HG03139 (cell line): Measurements from ENCODE around the gene APOL4.
"Not testable (repeated sequence)": the region's sequence is repeated elsewhere in the genome, so short reads cannot be mapped to it uniquely, and the experiment has no call there.

Source experiments
- ATAC-seq: cut with Tn5 transposase; IDR thresholded peaks from one replicate; pipeline ENCODE4 v1.9.1; 2021; ENCODE audit not compliant: unreplicated experiment

Gene APOL4, protein sequence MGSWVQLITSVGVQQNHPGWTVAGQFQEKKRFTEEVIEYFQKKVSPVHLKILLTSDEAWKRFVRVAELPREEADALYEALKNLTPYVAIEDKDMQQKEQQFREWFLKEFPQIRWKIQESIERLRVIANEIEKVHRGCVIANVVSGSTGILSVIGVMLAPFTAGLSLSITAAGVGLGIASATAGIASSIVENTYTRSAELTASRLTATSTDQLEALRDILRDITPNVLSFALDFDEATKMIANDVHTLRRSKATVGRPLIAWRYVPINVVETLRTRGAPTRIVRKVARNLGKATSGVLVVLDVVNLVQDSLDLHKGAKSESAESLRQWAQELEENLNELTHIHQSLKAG

DNA sequence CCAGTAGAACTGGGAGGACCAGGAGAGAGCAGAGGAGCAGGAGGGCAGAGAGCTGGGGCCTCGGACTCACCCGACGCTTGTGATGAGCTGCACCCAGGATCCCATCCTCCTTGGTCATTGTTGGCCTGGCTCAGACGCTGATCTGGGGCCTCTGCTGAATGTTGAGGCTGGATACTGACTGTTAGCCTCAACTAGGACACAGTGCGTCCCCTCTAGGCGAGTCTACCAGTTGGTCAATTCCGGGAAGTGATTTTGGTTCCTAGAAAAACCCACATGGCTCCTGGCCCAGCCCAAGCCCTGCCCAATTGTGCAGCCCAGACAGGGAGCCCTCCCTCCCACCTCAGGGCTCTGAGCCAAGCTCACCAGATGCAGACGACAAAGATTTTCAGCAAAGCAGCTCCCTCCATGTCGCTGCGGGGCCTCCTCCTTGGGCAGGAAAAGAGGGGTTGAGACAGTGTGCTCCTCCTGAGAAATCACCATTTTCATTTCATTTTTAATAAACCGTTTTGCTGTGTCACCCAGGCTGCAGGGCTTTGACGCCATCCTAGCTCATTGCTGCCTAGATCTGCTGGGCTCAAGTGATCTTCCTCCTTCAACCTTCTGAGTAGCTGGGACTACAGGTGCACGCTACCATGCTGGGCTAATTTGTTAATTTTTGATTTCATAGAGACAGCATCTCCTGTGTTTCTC lies at the start of gene APOL4:
APOL4 (minus strand) TSS at position 180 of the 690 bp plus-strand sequence; CDS start at position 105, 75 bp downstream.
- no peak for ATAC-seq

DNA sequence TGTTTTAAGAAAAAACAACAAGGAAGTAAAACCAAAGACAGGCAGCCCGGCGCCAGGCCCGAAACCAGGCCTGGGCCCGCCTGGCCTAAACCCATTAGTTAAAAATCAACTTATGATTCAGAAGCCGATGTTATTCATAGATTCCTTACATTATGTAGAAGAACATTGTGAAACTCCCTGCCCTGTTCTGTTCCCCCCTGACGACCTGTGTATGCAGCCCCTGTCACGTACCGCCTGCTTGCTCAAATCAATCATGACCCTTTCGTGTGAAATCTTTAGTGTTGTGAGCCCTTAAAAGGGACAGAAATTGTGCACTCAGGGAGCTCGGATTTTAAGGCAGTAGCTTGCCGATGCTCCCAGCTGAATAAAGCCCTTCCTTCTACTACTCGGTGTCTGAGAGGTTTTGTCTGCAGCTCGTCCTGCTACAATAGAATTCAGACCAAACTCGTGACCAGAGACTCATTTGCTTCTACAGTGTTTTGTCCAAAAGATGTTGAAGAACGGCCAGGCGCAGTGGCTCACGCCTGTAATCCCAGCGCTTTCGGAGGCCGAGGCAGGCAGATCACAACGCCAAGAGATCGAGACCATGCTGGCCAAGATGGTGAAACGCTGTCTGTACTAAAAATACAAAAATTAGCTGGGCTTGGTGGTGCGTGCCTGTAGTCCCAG lies 48.8 kb upstream of the APOL4 start:
- not testable (repeated sequence) for ATAC-seq

DNA sequence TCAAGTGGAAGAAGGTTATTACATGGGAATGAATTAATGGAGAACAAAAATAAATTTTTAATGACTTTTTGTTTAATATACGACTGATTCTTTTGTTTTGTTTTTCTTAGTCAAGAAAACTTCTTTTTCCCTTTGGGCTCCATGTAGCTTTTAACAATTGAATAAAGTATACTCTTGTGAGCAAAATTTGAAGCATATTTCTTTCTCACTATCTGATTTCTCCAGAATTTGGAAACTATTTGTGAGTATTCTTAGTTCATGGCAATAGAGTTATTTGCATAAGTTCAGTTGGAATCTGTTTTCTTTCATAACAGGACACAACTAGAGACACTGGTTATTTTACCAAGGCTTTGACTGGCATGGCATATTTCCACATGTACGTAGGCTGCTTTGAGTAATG lies 47.6 kb upstream of the APOL4 start:
- no peak for ATAC-seq

DNA sequence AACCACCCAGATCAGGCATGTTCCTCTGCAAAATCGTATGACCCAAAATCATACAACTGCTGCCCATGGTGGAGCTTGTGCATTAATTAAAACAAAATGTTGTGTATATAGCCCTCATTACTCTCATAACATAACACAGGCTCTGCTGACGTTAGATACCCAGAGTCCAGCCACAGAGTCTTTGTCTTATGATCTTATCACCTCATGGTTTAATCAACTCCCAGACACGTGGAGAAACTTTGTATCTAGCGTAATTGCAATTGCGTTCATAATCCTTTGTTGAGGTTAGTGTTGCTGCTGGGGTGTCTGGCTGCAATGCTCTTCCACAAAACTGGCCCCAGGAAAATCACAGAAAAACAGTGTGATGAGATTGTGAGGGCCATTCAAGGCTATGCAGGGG lies 46.3 kb upstream of the APOL4 start:
- ATAC-seq: no peak

DNA sequence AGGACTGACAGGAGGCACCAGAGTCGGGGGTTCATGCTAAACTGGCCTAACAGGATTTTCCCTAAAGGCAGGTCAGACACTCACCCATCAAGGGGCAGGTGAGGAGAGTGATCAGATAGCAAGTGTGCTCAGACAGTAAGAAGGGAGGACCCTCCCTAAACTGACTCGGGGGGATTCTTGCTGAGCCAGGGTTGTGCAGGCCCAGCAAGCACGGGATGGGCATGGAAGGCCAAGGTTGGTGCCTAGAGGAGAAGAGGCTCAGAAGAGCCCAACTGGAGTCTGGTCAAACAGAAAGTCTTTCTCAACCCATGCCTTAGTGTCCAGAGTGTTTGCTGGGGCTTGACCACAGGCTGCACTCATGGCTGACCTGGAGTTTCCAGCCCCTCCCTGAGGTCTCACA lies 45.1 kb upstream of the APOL4 start:
- ATAC-seq: no peak

DNA sequence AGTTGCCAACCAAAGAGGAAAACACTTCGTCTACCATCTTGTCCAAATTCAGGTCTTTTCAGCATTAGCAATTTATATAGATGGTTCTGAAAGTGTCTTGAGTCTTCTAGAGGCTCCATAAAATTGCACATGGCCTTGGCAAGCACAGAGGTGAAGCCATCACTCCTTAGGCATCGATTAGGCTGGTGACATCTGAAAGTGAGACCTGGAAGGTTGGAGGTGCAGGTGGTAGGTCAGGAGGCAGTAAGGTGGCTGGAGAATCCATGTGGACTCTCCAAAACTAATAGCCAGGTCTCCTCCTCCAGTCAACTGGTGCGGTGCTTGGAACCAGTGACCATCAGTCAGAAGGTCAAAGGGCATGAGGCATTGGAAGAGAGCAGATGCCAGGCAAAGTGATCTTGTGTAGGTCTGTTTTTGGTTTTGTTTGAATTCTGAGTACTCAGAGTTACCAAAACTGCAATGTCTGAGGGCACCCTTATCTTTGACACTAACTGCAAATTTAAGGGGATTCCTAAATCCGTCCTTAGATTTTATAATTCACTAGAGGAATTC lies 44.3 kb upstream of the APOL4 start:
- no peak for ATAC-seq

DNA sequence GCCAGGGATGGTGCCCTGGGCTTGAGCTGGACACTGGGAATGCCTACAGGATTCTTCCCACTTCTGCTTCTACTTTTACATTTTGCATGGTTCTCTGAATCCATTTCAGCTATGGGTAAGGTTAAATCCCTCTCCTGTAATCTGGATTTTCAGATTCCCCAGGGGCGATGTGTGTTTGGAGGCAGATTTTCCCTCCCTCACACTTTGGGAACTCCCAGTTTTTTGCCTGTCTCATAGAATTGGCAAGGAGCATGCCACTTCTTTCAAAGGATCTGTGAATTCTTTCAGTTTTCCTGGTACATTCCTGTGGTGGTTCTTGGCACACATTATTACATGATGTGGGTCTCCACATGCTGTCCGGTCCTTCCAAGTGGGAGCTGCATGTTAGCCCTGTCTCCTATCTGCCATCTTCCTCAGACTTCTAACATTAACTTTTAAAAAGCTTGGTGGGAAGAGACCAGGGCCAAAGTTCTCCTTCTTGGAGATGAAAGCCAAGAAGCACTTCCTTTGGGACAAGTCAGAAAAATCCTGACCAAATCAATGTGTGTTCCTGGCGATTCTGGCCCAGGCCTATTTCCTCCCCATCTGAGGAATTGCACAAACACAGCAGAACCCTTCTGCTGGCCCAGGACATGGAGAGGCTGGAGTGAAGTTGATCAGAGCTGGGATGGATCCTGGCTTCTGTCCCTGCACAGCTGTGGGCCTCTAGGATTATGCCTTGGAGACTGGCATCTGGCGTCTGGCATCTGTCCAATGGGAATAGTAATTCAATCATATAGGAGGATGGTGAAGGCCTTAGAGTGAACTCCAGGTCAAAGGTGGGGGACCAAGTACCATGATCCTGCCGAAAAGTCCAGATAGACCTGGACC lies 43.1 kb upstream of the APOL4 start:
- ATAC-seq: no peak

DNA sequence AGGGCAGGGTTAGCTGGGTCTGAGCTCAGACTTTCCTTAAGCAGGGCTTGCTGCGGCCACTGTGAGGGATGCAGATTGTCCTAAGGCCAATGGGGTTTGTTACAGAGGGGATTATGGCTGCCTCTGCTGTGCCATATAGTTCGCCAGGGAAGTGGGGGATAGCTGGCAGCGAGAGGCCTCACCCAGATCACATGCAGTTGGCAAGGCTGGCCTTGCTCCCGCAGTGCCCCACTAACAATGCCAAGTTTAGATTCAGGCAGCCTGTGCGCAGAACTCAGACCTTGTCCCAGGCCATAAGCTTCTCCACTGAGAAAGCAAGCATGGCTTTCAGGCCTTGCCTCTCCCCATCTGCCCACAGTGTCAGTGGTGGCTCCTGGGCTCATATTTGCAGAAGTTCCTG lies 42.4 kb upstream of the APOL4 start:
- ATAC-seq: no peak

DNA sequence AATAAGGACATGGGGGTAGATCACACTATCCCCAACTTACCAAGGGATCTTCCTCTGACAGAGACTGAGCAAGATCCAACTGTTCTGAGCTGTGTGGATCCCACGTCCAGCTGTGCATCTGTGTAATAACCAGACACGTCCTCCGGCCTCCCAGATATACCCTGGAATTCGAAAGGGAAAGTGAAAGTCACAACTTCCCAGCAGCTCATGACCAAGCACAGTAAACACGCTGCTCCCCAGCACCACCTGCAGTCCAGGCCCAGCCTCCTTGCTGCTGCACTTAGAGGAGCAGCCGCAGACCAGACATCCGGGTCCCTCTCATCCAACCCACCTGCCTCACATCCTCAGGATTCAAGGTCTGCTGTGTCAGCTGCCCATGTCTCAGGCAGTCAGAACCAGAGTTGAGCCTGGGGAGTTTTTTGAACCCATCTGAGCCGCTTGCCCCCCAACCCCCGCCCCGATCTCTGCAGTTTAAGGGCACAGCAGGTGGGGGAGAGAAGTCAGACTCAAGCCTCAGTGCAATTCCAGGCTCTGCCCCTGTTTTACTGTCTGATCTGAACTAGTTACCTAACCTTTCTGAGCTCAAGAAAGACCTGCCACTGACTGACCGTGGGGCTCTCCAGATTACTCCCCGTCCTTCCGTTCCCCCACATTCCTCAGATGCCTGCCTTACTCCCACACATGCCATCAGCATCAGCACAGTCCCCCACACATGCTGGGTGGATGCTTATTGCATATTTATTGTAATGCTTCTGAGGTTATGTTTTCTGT lies 38.0 kb upstream of the APOL4 start, which contains the start of gene APOL2:
APOL2 (minus strand) TSS at position 127 of the 771 bp plus-strand sequence. CDS start 6,365 bp downstream, outside the sequence.
- peak; percentile 85 for ATAC-seq

DNA sequence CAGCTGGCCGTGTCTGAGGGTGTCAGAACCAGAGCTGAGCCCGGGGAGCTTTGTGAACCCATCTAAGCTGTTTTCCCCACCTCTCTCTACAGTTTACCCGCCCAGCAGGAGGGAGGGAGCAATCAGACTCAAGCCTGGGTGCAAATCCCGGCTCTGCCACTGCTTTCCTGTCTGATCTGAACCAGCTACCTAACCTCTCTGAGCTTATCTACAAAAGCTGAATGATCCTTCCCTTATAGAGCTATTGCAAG lies 37.5 kb upstream of the APOL4 start:
- ATAC-seq: peak; percentile 6

DNA sequence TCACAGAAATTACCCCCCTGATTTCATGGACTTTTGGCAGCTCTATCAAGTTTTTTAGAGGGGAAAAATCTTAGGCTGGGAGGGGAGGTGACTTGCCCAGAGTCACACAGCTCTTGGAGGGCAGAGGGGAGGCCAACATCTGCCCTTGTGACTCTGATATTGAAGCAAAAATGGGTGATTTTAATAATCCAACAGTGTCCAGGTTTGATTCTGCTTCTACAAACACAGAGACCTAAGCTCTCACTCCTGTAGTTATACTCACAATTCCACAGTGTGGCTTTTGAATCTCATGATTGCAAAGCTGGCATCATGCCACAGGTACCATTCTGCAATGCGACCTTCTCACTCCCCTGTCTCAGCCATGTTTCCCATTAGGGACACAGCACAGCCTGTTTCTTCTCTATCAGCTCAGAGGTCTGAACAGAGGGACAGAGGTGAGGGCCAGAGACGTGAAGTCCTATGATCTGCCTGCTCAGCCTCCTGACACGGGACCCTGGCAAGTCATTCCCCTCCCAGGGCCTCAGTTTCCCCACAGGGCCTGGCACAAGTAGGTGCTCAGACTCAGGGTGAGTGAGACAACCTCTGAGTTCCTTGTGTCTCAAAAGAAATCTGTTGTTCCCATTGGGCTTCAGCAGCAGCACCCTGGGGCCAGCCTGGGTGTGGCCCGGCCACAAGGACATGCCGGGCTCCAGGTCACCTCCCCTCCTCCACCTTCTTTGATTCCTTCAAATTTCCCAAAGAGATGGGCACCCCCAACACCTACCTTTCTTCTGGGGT lies 37.0 kb upstream of the APOL4 start:
- no peak for ATAC-seq

DNA sequence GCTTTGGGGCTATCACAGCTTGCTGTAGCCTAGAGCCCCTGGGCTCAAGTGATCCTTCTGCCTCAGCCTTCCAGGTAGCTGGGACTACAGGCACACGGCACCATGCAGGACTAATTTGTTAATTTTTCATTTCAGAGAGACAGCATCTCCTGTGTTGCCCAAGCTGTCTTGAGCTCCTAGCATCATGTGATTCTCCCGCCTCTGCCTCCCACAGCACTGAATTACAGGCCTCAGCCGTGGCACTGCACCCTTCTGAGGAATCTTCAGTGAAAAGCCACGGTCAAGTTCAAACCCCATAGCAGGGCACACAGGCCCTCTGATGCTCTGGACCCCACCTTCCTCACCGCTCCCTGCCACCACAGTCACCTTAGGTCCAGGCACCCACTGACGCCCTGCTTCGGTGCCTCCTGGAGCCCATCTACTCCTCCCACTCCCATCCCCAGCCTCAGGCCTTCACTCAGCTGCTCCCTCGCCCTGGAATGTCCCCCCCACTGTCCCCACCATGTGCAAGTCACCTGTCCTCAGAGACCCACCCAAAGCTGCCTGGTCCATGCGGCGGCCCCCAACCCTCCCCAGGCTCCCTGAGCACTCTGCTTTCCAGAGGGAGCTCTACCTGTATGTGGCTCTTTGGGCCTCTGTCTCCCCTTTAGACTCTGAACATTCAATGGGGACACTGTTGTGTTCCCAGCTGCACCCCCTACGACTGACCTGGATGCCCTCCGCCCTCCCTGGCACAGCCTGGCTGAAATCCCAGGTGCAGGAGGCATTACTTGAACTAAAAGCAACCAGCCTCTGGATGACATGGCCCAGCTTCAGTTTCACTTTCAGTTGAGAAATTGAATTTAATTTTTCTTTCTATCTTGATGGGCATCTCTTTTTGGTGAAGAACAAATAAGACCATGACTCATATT lies 36.1 kb upstream of the APOL4 start:
- no peak for ATAC-seq

DNA sequence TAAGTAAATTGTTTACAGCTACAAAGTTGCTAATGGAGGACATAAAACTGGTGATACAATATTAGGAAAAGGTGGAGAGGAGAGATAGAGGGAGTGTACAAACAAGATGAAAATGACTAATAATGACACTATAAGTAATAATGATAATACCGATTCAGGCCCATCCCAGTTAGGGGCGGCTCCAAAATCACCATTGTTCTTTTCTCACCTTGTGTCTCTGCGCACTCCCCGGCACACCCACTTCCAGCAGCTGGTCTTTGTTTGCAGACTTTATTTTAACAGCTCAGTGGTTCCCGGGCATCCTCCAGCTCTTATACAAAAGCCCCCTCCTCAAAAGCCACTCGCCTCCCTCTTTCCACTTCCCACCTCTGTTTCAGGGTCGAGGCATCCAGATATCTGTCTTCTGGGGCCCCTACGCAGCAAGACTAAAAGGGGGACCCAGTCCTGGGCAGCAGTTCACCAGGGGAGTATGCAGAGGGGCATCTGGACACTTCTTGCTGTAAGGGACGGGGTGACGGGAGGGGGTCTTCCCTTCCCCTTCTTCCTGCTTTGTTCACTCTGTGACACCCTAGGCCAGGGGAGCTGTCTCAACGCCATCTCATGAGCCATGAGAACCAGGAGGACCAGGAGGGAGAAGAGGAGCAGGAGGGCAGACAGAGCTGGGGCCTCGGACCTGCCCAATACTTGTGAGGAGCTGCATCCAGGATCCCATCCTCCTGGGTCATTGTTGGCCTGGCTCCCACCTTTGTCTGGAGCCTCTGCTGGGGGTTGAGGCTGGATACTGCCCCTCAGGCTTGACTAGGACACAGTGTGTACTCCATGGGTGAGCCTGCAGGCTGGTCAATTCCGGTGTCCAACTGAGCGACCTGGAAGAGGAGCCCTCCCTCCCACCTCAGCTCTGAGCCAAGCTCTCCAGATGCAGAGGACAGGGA lies 35.0 kb upstream of the APOL4 start:
- ATAC-seq: no peak

DNA sequence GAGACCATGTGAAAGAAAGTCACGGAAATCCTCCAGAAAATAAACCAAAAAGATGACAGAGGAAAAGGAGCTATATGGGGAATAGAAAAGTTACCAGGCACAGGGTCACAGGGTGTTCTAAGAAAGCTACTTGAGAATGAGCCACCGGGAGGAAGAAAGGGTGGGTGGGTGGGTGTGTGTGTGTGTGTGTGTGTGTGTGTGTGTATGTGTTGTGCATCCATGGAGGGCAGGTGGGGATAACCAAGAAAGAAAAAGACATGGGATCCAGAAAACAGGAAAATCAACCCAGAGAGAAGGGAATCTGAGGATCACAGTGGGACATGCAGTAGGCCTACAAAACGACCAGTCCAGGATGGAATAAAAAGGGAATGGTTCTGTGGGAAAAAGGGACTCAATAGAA lies 34.0 kb upstream of the APOL4 start:
- ATAC-seq: no peak

DNA sequence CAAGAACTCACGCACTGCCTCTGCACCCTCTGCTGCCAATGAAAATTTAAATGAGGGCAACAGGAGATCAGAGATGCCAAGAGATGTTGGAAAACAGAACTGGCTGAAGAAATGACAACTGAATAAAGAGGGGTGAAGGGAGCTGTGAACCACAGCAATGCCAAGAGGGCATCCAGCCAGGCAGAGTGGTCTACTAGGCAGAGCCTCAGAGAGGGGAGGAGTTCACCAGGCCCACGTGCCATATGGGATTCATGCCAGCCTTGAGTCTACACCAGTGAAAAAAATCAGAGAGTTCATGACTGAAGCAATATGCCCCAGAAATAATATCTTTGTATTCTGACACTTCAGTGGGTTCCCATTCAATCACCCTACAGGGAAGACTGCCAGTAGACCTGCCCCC lies 33.3 kb upstream of the APOL4 start:
- no peak for ATAC-seq

DNA sequence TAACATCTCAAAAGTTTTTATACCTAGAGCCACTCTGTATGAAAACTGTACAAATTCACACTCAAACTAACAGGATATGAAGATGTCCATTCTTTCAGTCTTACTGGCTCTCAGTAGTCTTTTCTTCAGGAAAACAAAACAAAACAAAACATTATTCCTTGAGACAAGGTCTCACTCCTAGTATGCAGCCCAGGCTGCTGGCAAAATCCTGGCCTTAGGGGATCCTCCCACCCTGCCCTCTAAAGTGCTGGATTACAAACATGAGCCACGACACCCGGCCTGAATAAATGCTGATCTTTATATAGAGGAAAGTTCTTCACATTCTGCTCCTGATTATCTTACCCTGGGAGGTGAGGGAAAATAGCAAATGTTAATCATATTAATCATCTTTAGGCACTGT lies 32.6 kb upstream of the APOL4 start:
- no peak for ATAC-seq

DNA sequence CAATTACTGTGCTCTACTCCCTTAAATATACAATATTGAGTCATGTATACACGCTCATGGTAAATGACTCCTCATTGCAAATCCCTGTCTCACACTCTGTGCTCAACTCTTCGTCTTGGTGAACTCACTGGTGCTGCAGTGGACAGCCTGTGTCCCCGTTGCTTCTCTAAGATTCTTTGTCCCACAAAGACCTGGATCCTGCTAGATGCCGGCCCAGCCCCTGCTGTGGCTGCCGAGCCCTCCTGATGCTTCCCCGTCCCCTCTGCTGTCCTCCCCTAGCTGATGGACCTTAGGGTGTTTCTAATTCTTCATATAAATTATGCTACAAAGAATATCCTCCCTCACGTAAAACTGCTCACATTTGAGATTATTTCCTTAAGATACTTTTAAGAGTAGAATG lies 32.2 kb upstream of the APOL4 start:
- no peak for ATAC-seq
